WTC11 (cell line): Measurements from ENCODE around the gene QTRT2. TPM values are rescaled to one million over a fixed set of nuclear protein-coding genes. Genes with fewer than 3 reads are reported as not detected.

Experiments used
- ATAC-seq: fragments of 200-7000 bp; cut with Tn5 transposase; 2 replicates; pipeline ENCODE4 v1.10.0; 2021; ENCODE audit warnings: mild to moderate bottlenecking, moderate library complexity
- CTCF ChIA-PET: fragments of 300-600 bp; sonication (Branson Sonifier 250); formaldehyde crosslinking; loops from one replicate; lab custom pipeline; 2021; ENCODE audit warnings: antibody characterized with exemption; lab: Charles Lee
- POLR2A ChIA-PET: fragments of 350-600 bp; sonication (Branson Sonifier 250); formaldehyde crosslinking; loops from one replicate; lab custom pipeline; 2021; ENCODE audit warnings: antibody characterized with exemption; lab: Charles Lee
- DNase-seq: peaks from one replicate; pipeline ENCODE4 v3.0.0; 2021; ENCODE audit warnings: low spot score
- H3K27ac Mint-ChIP-seq: 2 replicates; pipeline ENCODE4 v1.8.0; 2021; ENCODE audit warnings: mixed read lengths
- H3K27me3 Mint-ChIP-seq: 2 replicates; pipeline ENCODE4 v1.8.0; 2021; ENCODE audit warnings: low read depth, mild to moderate bottlenecking, moderate library complexity, mixed read lengths
- H3K36me3 Mint-ChIP-seq: 2 replicates; pipeline ENCODE4 v1.8.0; 2021; ENCODE audit warnings: mixed read lengths
- H3K4me1 Mint-ChIP-seq: 2 replicates; pipeline ENCODE4 v1.8.0; 2022; ENCODE audit warnings: mixed read lengths
- H3K4me3 Mint-ChIP-seq: 2 replicates; pipeline ENCODE4 v1.8.0; 2021; ENCODE audit warnings: mild to moderate bottlenecking, moderate library complexity, mixed read lengths
- H3K9me3 Mint-ChIP-seq: 2 replicates; pipeline ENCODE4 v1.8.0; 2021; ENCODE audit warnings: mixed read lengths
- CREM ChIP-seq: sonication (generic); formaldehyde crosslinking; IDR thresholded peaks from 2 replicates; pipeline ENCODE4 v1.8.1; 2022; ENCODE audit warnings: mild to moderate bottlenecking, missing genetic modification reagents, moderate library complexity
- ELF4 ChIP-seq: sonication (generic); formaldehyde crosslinking; IDR thresholded peaks from 2 replicates; pipeline ENCODE4 v1.8.1; 2022; ENCODE audit warnings: low read depth, mild to moderate bottlenecking, moderate library complexity, missing genetic modification reagents
- EMX1 ChIP-seq: fragments of 250-450 bp; sonication (Bioruptor Pico); IDR thresholded peaks from 2 replicates; pipeline ENCODE4 v1.8.0; 2021; ENCODE audit warnings: mild to moderate bottlenecking
- ESRRA ChIP-seq: sonication (generic); formaldehyde crosslinking; IDR thresholded peaks from 2 replicates; pipeline ENCODE4 v1.8.1; 2022; ENCODE audit warnings: mild to moderate bottlenecking, missing genetic modification reagents, borderline replicate concordance
- ETV6 ChIP-seq: sonication (generic); formaldehyde crosslinking; IDR thresholded peaks from 2 replicates; pipeline ENCODE4 v1.8.1; 2022; ENCODE audit warnings: mild to moderate bottlenecking, missing genetic modification reagents
- GABPB1 ChIP-seq: sonication (generic); formaldehyde crosslinking; IDR thresholded peaks from 2 replicates; pipeline ENCODE4 v1.8.1; 2023; ENCODE audit warnings: mild to moderate bottlenecking, missing genetic modification reagents
- HMGXB4 ChIP-seq: sonication (generic); formaldehyde crosslinking; IDR thresholded peaks from 2 replicates; pipeline ENCODE4 v1.8.1; 2023; ENCODE audit warnings: mild to moderate bottlenecking, moderate library complexity, missing genetic modification reagents
- IRF1 ChIP-seq: sonication (generic); formaldehyde crosslinking; IDR thresholded peaks from 2 replicates; pipeline ENCODE4 v1.8.0; 2023; ENCODE audit warnings: missing genetic modification reagents
- KAT7 ChIP-seq: sonication (generic); formaldehyde crosslinking; IDR thresholded peaks from 2 replicates; pipeline ENCODE4 v1.8.1; 2023; ENCODE audit warnings: missing genetic modification reagents, mild to moderate bottlenecking, borderline replicate concordance
- MLX ChIP-seq: sonication (generic); formaldehyde crosslinking; IDR thresholded peaks from 2 replicates; pipeline ENCODE4 v1.8.1; 2023; ENCODE audit warnings: mild to moderate bottlenecking, missing genetic modification reagents, moderate library complexity
- MYBL2 ChIP-seq: sonication (generic); formaldehyde crosslinking; IDR thresholded peaks from 2 replicates; pipeline ENCODE4 v1.8.1; 2023; ENCODE audit warnings: mild to moderate bottlenecking, moderate library complexity, missing genetic modification reagents
- NFYB ChIP-seq: sonication (generic); formaldehyde crosslinking; conservative IDR thresholded peaks from 2 replicates; pipeline ENCODE4 v1.8.0; 2022; ENCODE audit warnings: low read depth, missing genetic modification reagents
- NR1H2 ChIP-seq: sonication (generic); formaldehyde crosslinking; IDR thresholded peaks from 2 replicates; pipeline ENCODE4 v1.9.0; 2021; ENCODE audit warnings: mild to moderate bottlenecking, moderate library complexity, missing genetic modification reagents
- SMAD3 ChIP-seq: sonication (generic); formaldehyde crosslinking; IDR thresholded peaks from 2 replicates; pipeline ENCODE4 v1.8.0; 2022; ENCODE audit warnings: missing genetic modification reagents, mild to moderate bottlenecking, borderline replicate concordance
- ZBTB21 ChIP-seq: sonication (generic); formaldehyde crosslinking; IDR thresholded peaks from 2 replicates; pipeline ENCODE4 v1.8.1; 2023; ENCODE audit warnings: mild to moderate bottlenecking, missing genetic modification reagents, borderline replicate concordance
- ZBTB43 ChIP-seq: sonication (generic); formaldehyde crosslinking; IDR thresholded peaks from 2 replicates; pipeline ENCODE4 v1.8.1; 2023; ENCODE audit warnings: mild to moderate bottlenecking, missing genetic modification reagents
- ZNF281 ChIP-seq: sonication (generic); formaldehyde crosslinking; IDR thresholded peaks from 2 replicates; pipeline ENCODE4 v1.8.0; 2023; ENCODE audit warnings: mild to moderate bottlenecking, missing genetic modification reagents
- ZNF317 ChIP-seq: sonication (generic); formaldehyde crosslinking; IDR thresholded peaks from 2 replicates; pipeline ENCODE4 v1.8.1; 2023; ENCODE audit warnings: low read depth, mild to moderate bottlenecking, moderate library complexity, missing genetic modification reagents, borderline replicate concordance
- ZNF512 ChIP-seq: sonication (generic); formaldehyde crosslinking; IDR thresholded peaks from 2 replicates; pipeline ENCODE4 v1.8.1; 2022; ENCODE audit warnings: missing genetic modification reagents, borderline replicate concordance
- ZNF671 ChIP-seq: fragments of 250-450 bp; sonication (Bioruptor Pico); IDR thresholded peaks from 2 replicates; pipeline ENCODE4 v1.8.0; 2021; ENCODE audit warnings: mild to moderate bottlenecking
- ZSCAN18 ChIP-seq: fragments of 250-450 bp; sonication (Bioruptor Pico); IDR thresholded peaks from 2 replicates; pipeline ENCODE4 v2.1.2; 2022; ENCODE audit warnings: mild to moderate bottlenecking, moderate library complexity
- total RNA-seq: library from RNA; stranded (reverse); gene quantifications from 3 replicates; pipeline ENCODE4 v1.2.3, GENCODE V29; 2021

Gene QTRT2
- total RNA-seq, 1 experiment from 2014 or later = 40.0 TPM

- Mint-ChIP-seq H3K9me3 (no peaks in the 10 kb centered on the region), H3K4me1 (peaks cover 15% of the 10 kb centered on the region), H3K36me3 (no peaks in the 10 kb centered on the region), H3K27me3 (no peaks in the 10 kb centered on the region), H3K4me3 (no peak overlapping the region), H3K27ac (no peak overlapping the region)
- ChIA-PET POLR2A (no interaction called here), CTCF (no interaction called here)
- TF ChIP-seq ZBTB43 (CRISPR knock-in tag) = no peak
- TF ChIP-seq ZNF281 (CRISPR knock-in tag) = no peak
- no peak for TF ChIP-seq ZNF512 (CRISPR knock-in tag)
- no peak for TF ChIP-seq MLX (CRISPR knock-in tag)
- no peak for TF ChIP-seq NR1H2 (CRISPR knock-in tag)
- no peak for TF ChIP-seq SMAD3 (CRISPR knock-in tag)
- no peak for TF ChIP-seq GABPB1 (CRISPR knock-in tag)
- TF ChIP-seq ELF4 = no peak
- TF ChIP-seq MYBL2 (CRISPR knock-in tag) = no peak
- TF ChIP-seq EMX1 (CRISPR knock-in tag) = no peak
- no peak for TF ChIP-seq CREM (CRISPR knock-in tag)
- no peak for TF ChIP-seq KAT7
- no peak for TF ChIP-seq ETV6 (CRISPR knock-in tag)
- no peak for TF ChIP-seq ZSCAN18 (CRISPR knock-in tag)
- no peak for TF ChIP-seq ESRRA (CRISPR knock-in tag)
- ATAC-seq (no peak), DNase-seq (no peak)
Measured at GRCh38 chr3:114026331-114026730, 30.2 kb upstream of the QTRT2 start.

- H3K27ac Mint-ChIP-seq = no peak overlapping the region
- CTCF ChIA-PET = no interaction called here
- TF ChIP-seq KAT7 (no peak), IRF1 (CRISPR knock-in tag) (no peak), HMGXB4 (CRISPR knock-in tag) (no peak), ZBTB21 (CRISPR knock-in tag) (no peak), ZSCAN18 (CRISPR knock-in tag) (no peak), NFYB (no peak), ELF4 (no peak), ZNF671 (CRISPR knock-in tag) (no peak), ETV6 (CRISPR knock-in tag) (no peak), ZNF317 (no peak)
Measured at GRCh38 chr3:114033721-114034120, 22.8 kb upstream of the QTRT2 start.

More at GRCh38 chr3:114033721-114034120, 22.8 kb upstream of the QTRT2 start:
- Mint-ChIP-seq H3K9me3 (peaks cover 3% of the 10 kb centered on the region), H3K36me3 (no peaks in the 10 kb centered on the region), H3K27me3 (no peaks in the 10 kb centered on the region), H3K4me3 (no peak overlapping the region), H3K4me1 (peaks cover 14% of the 10 kb centered on the region)
- ATAC-seq (no peak), DNase-seq (no peak)
- POLR2A ChIA-PET = no interaction called here
